PC-3 (cell line): ENCODE results near the gene SKOR1. TPM values are rescaled to one million over a fixed set of nuclear protein-coding genes. Genes with fewer than 3 reads are reported as not detected.

ENCODE experiments used
- ATAC-seq: fragments of 200-7000 bp; cut with Tn5 transposase; 2 replicates; pipeline ENCODE4 v1.9.1; 2020; ENCODE audit warnings: mild to moderate bottlenecking, moderate library complexity
- BruUV-seq: library from RNA; stranded (reverse); fragments of 400-500 nt; replicated peaks from 2 replicates; lab custom pipeline; 2021; lab: Mats Ljungman, UMichigan
- CTCF ChIA-PET: fragments of 300-600 bp; sonication (Branson Sonifier 250); formaldehyde crosslinking; loops from one replicate; lab custom pipeline; 2022; ENCODE audit warnings: antibody characterized with exemption; lab: Charles Lee
- POLR2A ChIA-PET: fragments of 300-600 bp; sonication (Branson Sonifier 250); formaldehyde crosslinking; loops from one replicate; lab custom pipeline; 2022; ENCODE audit warnings: antibody characterized with exemption; ENCODE audit not compliant: unreplicated experiment; lab: Charles Lee
- DNase-seq: peaks from one replicate; pipeline ENCODE4 v3.0.0-alpha.2; 2015
- H2AFZ ChIP-seq: fragments of 300-600 bp; sonication (generic); 2 replicates; pipeline ENCODE4 v1.6.0; 2016; ENCODE audit warnings: antibody characterized with exemption, low read length
- H3F3A ChIP-seq: fragments of 300-600 bp; sonication (generic); one replicate; pipeline ENCODE4 v1.6.0; 2017; ENCODE audit warnings: antibody characterized with exemption, low read length, control low read depth, mild to moderate bottlenecking; ENCODE audit not compliant: unreplicated experiment
- H3K27ac ChIP-seq: fragments of 300-600 bp; sonication (generic); 2 replicates; pipeline ENCODE4 v1.5.1; 2016; ENCODE audit warnings: mild to moderate bottlenecking, low read length
- H3K27me3 ChIP-seq: fragments of 300-600 bp; sonication (generic); 2 replicates; pipeline ENCODE4 v1.6.1; 2016; ENCODE audit warnings: low read length, mixed read lengths
- H3K36me3 ChIP-seq: fragments of 300-600 bp; sonication (generic); 2 replicates; pipeline ENCODE4 v1.6.1; 2016; ENCODE audit warnings: low read depth, mixed run types, low read length, mixed read lengths
- H3K4me1 ChIP-seq: fragments of 300-600 bp; sonication (generic); 2 replicates; pipeline ENCODE4 v1.5.1; 2016; ENCODE audit warnings: low read length; ENCODE audit not compliant: insufficient read depth
- H3K4me2 ChIP-seq: fragments of 300-600 bp; sonication (generic); 2 replicates; pipeline ENCODE4 v1.6.0; 2016; ENCODE audit warnings: low read length
- H3K4me3 ChIP-seq: fragments of 300-600 bp; sonication (generic); 2 replicates; pipeline ENCODE4 v1.5.1; 2016; ENCODE audit warnings: mild to moderate bottlenecking, low read length, mixed read lengths
- H3K79me2 ChIP-seq: fragments of 300-600 bp; sonication (generic); 2 replicates; pipeline ENCODE4 v1.6.1; 2017; ENCODE audit warnings: low read length, mixed read lengths
- H3K9ac ChIP-seq: fragments of 300-600 bp; sonication (generic); 2 replicates; pipeline ENCODE4 v1.6.0; 2016; ENCODE audit warnings: mild to moderate bottlenecking, low read length
- H3K9me2 ChIP-seq: fragments of 300-600 bp; sonication (generic); replicated peaks from 2 replicates; pipeline ENCODE4 v1.6.1; 2016; ENCODE audit warnings: mixed run types, low read length, mixed read lengths
- H3K9me3 ChIP-seq: fragments of 300-600 bp; sonication (generic); 2 replicates; pipeline ENCODE4 v1.6.1; 2016; ENCODE audit warnings: low read length, mixed read lengths
- H4K20me1 ChIP-seq: fragments of 300-600 bp; sonication (generic); 2 replicates; pipeline ENCODE4 v1.6.1; 2016; ENCODE audit warnings: low read length, mixed read lengths
- EZH2 ChIP-seq: fragments of 300-600 bp; sonication (generic); IDR thresholded peaks from one replicate; pipeline ENCODE4 v1.6.1; 2017; ENCODE audit warnings: antibody characterized with exemption, mild to moderate bottlenecking, low read length; ENCODE audit not compliant: unreplicated experiment
- EZH2phosphoT487 ChIP-seq: fragments of 300-600 bp; sonication (generic); IDR thresholded peaks from 2 replicates; pipeline ENCODE4 v1.6.1; 2018; ENCODE audit warnings: mild to moderate bottlenecking, antibody characterized with exemption, low read length, borderline replicate concordance
- intact Hi-C: fragments of 100-400 bp; cut with micrococcal nuclease; formaldehyde crosslinking; loops from 2 replicates; pipeline ENCODE4 v1.9.0; 2023
- total RNA-seq: library from RNA; depleted of rRNA; stranded (reverse); fragments of >200 nt; gene quantifications from 2 replicates; pipeline ENCODE4 v1.2.3, GENCODE V29; 2014
- TF ChIP-seq, protein P1 (sequence below): fragments of 300-600 bp; sonication (generic); conservative IDR thresholded peaks from 2 replicates; pipeline ENCODE4 v1.5.1; 2017; ENCODE audit warnings: antibody characterized with exemption, low read depth, mild to moderate bottlenecking, low read length

The SKOR1 gene
- total RNA-seq, 1 experiment from 2014 or later = 0.11 TPM

DNA sequence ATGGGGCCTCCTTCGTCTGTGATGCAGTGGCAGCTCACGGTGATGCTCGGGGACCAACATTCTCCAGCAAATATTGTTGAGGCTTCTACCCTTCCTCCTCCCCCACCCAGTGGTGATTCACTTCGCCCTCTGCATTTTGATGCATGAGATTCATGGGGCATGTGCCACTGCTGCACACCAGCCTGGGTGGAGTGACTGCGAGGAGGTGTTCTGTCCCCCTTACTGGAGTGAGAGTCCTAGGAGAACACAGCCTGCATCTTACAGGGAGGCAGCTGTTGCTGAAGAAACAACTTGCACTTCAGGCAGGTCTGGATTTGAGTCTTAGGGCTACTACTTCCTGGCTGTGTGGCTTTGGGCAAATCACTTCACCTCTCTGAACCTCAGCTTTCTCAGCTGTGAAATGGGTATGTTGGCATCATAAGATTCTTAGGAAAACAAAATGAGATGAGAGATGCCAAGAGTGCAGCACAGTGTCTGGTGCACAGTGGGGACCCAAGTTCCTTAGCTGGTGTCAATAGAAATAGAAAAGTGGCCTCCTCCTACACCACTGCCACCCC, 10.2 kb upstream of the SKOR1 start:
- H3K27ac ChIP-seq = no peak overlapping the region
- no TSS peak for BruUV-seq
- no peaks in the 10 kb centered on the region for H3K79me2 ChIP-seq
- H3K4me1 ChIP-seq = no peaks in the 10 kb centered on the region
- CTCF ChIA-PET = no interaction called here
- H4K20me1 ChIP-seq = no peaks in the 10 kb centered on the region
- H3K9me3 ChIP-seq = no peaks in the 10 kb centered on the region
- no peaks in the 10 kb centered on the region for H3K9me2 ChIP-seq
- no peak for DNase-seq
- no peaks in the 10 kb centered on the region for H3F3A ChIP-seq
- POLR2A ChIA-PET = no interaction called here
- TF ChIP-seq EZH2phosphoT487 = no peak
- no peak for TF ChIP-seq EZH2
- TF ChIP-seq, protein P1, sequence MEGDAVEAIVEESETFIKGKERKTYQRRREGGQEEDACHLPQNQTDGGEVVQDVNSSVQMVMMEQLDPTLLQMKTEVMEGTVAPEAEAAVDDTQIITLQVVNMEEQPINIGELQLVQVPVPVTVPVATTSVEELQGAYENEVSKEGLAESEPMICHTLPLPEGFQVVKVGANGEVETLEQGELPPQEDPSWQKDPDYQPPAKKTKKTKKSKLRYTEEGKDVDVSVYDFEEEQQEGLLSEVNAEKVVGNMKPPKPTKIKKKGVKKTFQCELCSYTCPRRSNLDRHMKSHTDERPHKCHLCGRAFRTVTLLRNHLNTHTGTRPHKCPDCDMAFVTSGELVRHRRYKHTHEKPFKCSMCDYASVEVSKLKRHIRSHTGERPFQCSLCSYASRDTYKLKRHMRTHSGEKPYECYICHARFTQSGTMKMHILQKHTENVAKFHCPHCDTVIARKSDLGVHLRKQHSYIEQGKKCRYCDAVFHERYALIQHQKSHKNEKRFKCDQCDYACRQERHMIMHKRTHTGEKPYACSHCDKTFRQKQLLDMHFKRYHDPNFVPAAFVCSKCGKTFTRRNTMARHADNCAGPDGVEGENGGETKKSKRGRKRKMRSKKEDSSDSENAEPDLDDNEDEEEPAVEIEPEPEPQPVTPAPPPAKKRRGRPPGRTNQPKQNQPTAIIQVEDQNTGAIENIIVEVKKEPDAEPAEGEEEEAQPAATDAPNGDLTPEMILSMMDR = no peak
- no peak overlapping the region for H3K9ac ChIP-seq
- H3K27me3 ChIP-seq = no peaks in the 10 kb centered on the region
- H3K4me2 ChIP-seq = no peak overlapping the region
- H3K36me3 ChIP-seq = no peaks in the 10 kb centered on the region
- ATAC-seq = no peak
- intact Hi-C loops = no loop called here
- no peak overlapping the region for H3K4me3 ChIP-seq
- H2AFZ ChIP-seq = no peak overlapping the region

DNA sequence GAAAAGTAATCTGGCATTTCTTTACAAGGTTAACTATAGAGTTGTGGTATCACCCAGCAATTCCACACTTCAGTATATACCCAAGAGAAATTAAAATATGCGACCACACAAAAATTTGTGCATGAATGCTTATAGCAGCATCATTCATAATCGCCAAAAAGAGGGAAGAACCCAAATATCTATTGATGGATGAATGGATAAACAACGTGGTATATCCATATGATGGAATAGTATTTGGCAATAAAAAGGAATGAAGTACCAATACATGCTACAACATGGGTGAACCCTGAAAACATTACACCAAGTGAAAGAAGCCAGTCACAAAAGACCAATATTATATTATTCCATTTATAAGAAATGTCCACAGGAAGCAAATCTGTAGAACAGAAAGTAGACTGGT, 8.6 kb upstream of the SKOR1 start:
- ChIA-PET CTCF (no interaction called here), POLR2A (no interaction called here)
- Histone ChIP-seq H3K4me2 (no peak overlapping the region), H3K9ac (no peak overlapping the region), H3K36me3 (no peaks in the 10 kb centered on the region), H3K4me3 (no peak overlapping the region), H3K27me3 (peaks cover 6% of the 10 kb centered on the region), H3K9me2 (no peaks in the 10 kb centered on the region), H2AFZ (no peak overlapping the region), H4K20me1 (no peaks in the 10 kb centered on the region), H3K79me2 (no peaks in the 10 kb centered on the region), H3F3A (no peaks in the 10 kb centered on the region), H3K4me1 (no peaks in the 10 kb centered on the region), H3K9me3 (no peaks in the 10 kb centered on the region), H3K27ac (no peak overlapping the region)
- intact Hi-C loops = no loop called here
- no peak for TF ChIP-seq EZH2phosphoT487
- ATAC-seq = no peak
- BruUV-seq = no TSS peak
- DNase-seq = no peak

DNA sequence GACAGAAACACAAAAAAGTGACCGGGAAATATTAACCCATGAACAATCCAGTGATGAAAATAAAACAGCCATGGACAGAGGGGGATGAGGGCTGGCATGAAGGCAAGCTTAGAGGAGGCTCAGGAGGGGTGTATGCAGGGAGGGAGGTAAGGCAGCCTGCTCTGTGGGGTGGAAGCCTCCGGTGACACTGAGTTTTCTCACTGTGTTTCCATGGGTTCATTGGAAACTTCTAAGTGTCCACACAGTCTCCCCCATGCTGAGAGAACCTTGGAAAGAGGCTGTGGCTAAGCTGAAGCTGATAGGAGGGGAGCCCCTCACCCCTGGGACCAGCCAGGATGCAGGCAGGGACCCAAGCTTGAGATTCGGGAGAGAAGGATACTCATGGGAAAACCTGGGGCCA, 6.8 kb upstream of the SKOR1 start:
- no peak overlapping the region for H3K27ac ChIP-seq
- H3K9me3 ChIP-seq = no peaks in the 10 kb centered on the region
- no peak overlapping the region for H2AFZ ChIP-seq
- no peaks in the 10 kb centered on the region for H4K20me1 ChIP-seq
- CTCF ChIA-PET = no interaction called here
- no TSS peak for BruUV-seq
- intact Hi-C loops = no loop called here
- no peaks in the 10 kb centered on the region for H3K36me3 ChIP-seq
- no peak overlapping the region for H3K4me3 ChIP-seq
- DNase-seq (no peak), ATAC-seq (no peak)
- no peaks in the 10 kb centered on the region for H3F3A ChIP-seq
- TF ChIP-seq, protein P1 = no peak
- TF ChIP-seq EZH2phosphoT487 (no peak), EZH2 (no peak)
- H3K9me2 ChIP-seq = no peaks in the 10 kb centered on the region
- no peaks in the 10 kb centered on the region for H3K4me1 ChIP-seq
- H3K27me3 ChIP-seq = peaks cover 21% of the 10 kb centered on the region
- POLR2A ChIA-PET = no interaction called here
- no peak overlapping the region for H3K9ac ChIP-seq
- no peak overlapping the region for H3K4me2 ChIP-seq
- H3K79me2 ChIP-seq = no peaks in the 10 kb centered on the region
